Mucosa of rectum (tissue), 2 donors: ENCODE data around the gene FOXS1.
A peak's percentile ranks its signal among the peaks of the same experiment; 100 is the strongest.

Experiments
- H3K27ac ChIP-seq, 2 donors: one replicate each; pipeline ENCODE4 v1.7.0; 2013; ENCODE audit warnings: inconsistent platforms in 2 of 2, low read depth in 2 of 2, low read length in 2 of 2
- H3K27me3 ChIP-seq, 2 donors: one replicate each; pipeline ENCODE4 v1.7.0; 2013; ENCODE audit warnings: low read length in 2 of 2; ENCODE audit not compliant: control insufficient read depth in 2 of 2, insufficient read depth in 2 of 2
- H3K36me3 ChIP-seq, 2 donors: one replicate each; pipeline ENCODE4 v1.7.0; 2013; ENCODE audit warnings: low read length in 2 of 2; ENCODE audit not compliant: control insufficient read depth in 2 of 2, insufficient read depth in 2 of 2
- H3K4me1 ChIP-seq, 2 donors: one replicate each; pipeline ENCODE4 v1.7.0; 2013; ENCODE audit warnings: low read length in 2 of 2, mild to moderate bottlenecking in 1 of 2; ENCODE audit not compliant: control insufficient read depth in 2 of 2, insufficient read depth in 2 of 2
- H3K4me3 ChIP-seq, 2 donors: one replicate each; pipeline ENCODE4 v1.7.0; 2013; ENCODE audit warnings: low read length in 2 of 2
- H3K9ac ChIP-seq, 2 donors: one replicate each; pipeline ENCODE4 v1.7.0; 2013; ENCODE audit warnings: low read length in 2 of 2, low read depth in 1 of 2, mild to moderate bottlenecking in 1 of 2
- H3K9me3 ChIP-seq, 2 donors: one replicate each; pipeline ENCODE4 v1.7.0; 2013; ENCODE audit warnings: low read length in 2 of 2; ENCODE audit not compliant: control insufficient read depth in 2 of 2
- donor health status: healthy.
- donor health status: Normal muscosa, but diverticular disease.

Gene FOXS1

GRCh38 chr20:31861385-31862156 is 16.2 kb upstream of the FOXS1 start:
- Histone ChIP-seq H3K4me1 (peaks cover 7 to 8% of the 10 kb centered on the region in 2 donors), H3K36me3 (no peaks in the 10 kb centered on the region), H3K27ac (no peak overlapping the region), H3K9me3 (no peaks in the 10 kb centered on the region), H3K4me3 (peak overlapping the region; percentile 51 to 65), H3K27me3 (peaks cover 18 to 20% of the 10 kb centered on the region in 2 donors), H3K9ac (peak overlapping the region in 1 of 2 donors; percentile 42)

GRCh38 chr20:31861135-31861384 is 15.7 kb upstream of the FOXS1 start:
- Histone ChIP-seq H3K9me3 (no peaks in the 10 kb centered on the region), H3K9ac (peak overlapping the region in 1 of 2 donors; percentile 42), H3K4me3 (peak overlapping the region; percentile 50 to 65), H3K27ac (no peak overlapping the region), H3K4me1 (peaks cover 7 to 8% of the 10 kb centered on the region in 2 donors), H3K27me3 (peaks cover 15 to 21% of the 10 kb centered on the region in 2 donors), H3K36me3 (no peaks in the 10 kb centered on the region)

GRCh38 chr20:31860390-31861134 is 15.2 kb upstream of the FOXS1 start:
- peak overlapping the region in 1 of 2 donors; percentile 50 for H3K4me3 ChIP-seq
- no peak overlapping the region for H3K27ac ChIP-seq
- H3K27me3 ChIP-seq = peaks cover 15 to 21% of the 10 kb centered on the region in 2 donors
- H3K9ac ChIP-seq = no peak overlapping the region
- no peaks in the 10 kb centered on the region for H3K9me3 ChIP-seq
- H3K4me1 ChIP-seq = peaks cover 7 to 8% of the 10 kb centered on the region in 2 donors
- no peaks in the 10 kb centered on the region for H3K36me3 ChIP-seq

- Histone ChIP-seq H3K4me3 (peak overlapping the region in 1 of 2 donors; percentile 23), H3K9me3 (no peaks in the 10 kb centered on the region), H3K4me1 (peaks cover 7 to 8% of the 10 kb centered on the region in 2 donors), H3K27ac (no peak overlapping the region), H3K9ac (no peak overlapping the region), H3K27me3 (peaks cover 18 to 24% of the 10 kb centered on the region in 2 donors), H3K36me3 (no peaks in the 10 kb centered on the region)
These were observed 14.6 kb upstream of the FOXS1 start for GRCh38 chr20:31859998-31860380.

GRCh38 chr20:31859266-31859997 is 14.0 kb upstream of the FOXS1 start:
- no peaks in the 10 kb centered on the region for H3K36me3 ChIP-seq
- H3K27ac ChIP-seq = no peak overlapping the region
- peaks cover 18 to 24% of the 10 kb centered on the region in 2 donors for H3K27me3 ChIP-seq
- no peaks in the 10 kb centered on the region for H3K9me3 ChIP-seq
- no peak overlapping the region for H3K9ac ChIP-seq
- no peak overlapping the region for H3K4me3 ChIP-seq
- peaks cover 7 to 8% of the 10 kb centered on the region in 2 donors for H3K4me1 ChIP-seq

- Histone ChIP-seq H3K27ac (no peak overlapping the region), H3K4me3 (no peak overlapping the region), H3K4me1 (peaks cover 7 to 8% of the 10 kb centered on the region in 2 donors), H3K27me3 (peaks cover 21 to 24% of the 10 kb centered on the region in 2 donors), H3K9me3 (no peaks in the 10 kb centered on the region), H3K36me3 (no peaks in the 10 kb centered on the region), H3K9ac (no peak overlapping the region)
These were observed 13.3 kb upstream of the FOXS1 start for GRCh38 chr20:31858760-31859083.

GRCh38 chr20:31857861-31858759 is 12.7 kb upstream of the FOXS1 start:
- H3K27ac ChIP-seq = no peak overlapping the region
- no peaks in the 10 kb centered on the region for H3K9me3 ChIP-seq
- H3K4me1 ChIP-seq = peaks cover 7 to 8% of the 10 kb centered on the region in 2 donors
- H3K4me3 ChIP-seq = no peak overlapping the region
- H3K36me3 ChIP-seq = no peaks in the 10 kb centered on the region
- H3K9ac ChIP-seq = no peak overlapping the region
- peaks cover 21 to 24% of the 10 kb centered on the region in 2 donors for H3K27me3 ChIP-seq

- peaks cover 7 to 8% of the 10 kb centered on the region in 2 donors for H3K4me1 ChIP-seq
- H3K27me3 ChIP-seq = peaks cover 22 to 25% of the 10 kb centered on the region in 2 donors
- no peak overlapping the region for H3K27ac ChIP-seq
- no peaks in the 10 kb centered on the region for H3K36me3 ChIP-seq
- H3K9me3 ChIP-seq = no peaks in the 10 kb centered on the region
- no peak overlapping the region for H3K4me3 ChIP-seq
- no peak overlapping the region for H3K9ac ChIP-seq
These were observed 11.1 kb upstream of the FOXS1 start for GRCh38 chr20:31856516-31856915.

GRCh38 chr20:31853481-31853880 is 8.1 kb upstream of the FOXS1 start:
- Histone ChIP-seq H3K9me3 (no peaks in the 10 kb centered on the region), H3K27ac (no peak overlapping the region), H3K4me3 (no peak overlapping the region), H3K27me3 (peaks cover 11 to 21% of the 10 kb centered on the region in 2 donors), H3K9ac (no peak overlapping the region), H3K4me1 (peaks cover 0 to 2% of the 10 kb centered on the region in 2 donors), H3K36me3 (no peaks in the 10 kb centered on the region)
